Stomach (tissue), 4 donors: ENCODE data around the gene PSTPIP1.

Experiments
- EP300 ChIP-seq: sonication (generic); formaldehyde crosslinking; IDR thresholded peaks from one replicate; pipeline ENCODE4 v1.6.1; 2017; ENCODE audit warnings: antibody characterized with exemption
- POLR2A ChIP-seq, 4 donors: fragments of 450-650 bp; IDR thresholded peaks; one replicate each; pipeline ENCODE4 v1.6.1; 2016; ENCODE audit warnings: antibody characterized with exemption in 4 of 4, control low read depth in 2 of 4, mild to moderate bottlenecking in 1 of 4, moderate library complexity in 1 of 4
- POLR2AphosphoS5 ChIP-seq, 3 donors: sonication (generic); formaldehyde crosslinking; IDR thresholded peaks; one replicate each; pipeline ENCODE4 v1.6.1; 2016; ENCODE audit warnings: antibody characterized with exemption in 3 of 3
- TF ChIP-seq, protein P1 (sequence below), 7 experiments: fragments of 450-650 bp in 4 of 7; fragments of 200-600 bp in 3 of 7; sonication (generic) in 3 of 7; IDR thresholded peaks; one replicate each; pipeline ENCODE4 v1.5.1; 2016 to 2019; ENCODE audit warnings: antibody characterized with exemption in 7 of 7, control low read depth in 2 of 7, mild to moderate bottlenecking in 1 of 7

DNA sequence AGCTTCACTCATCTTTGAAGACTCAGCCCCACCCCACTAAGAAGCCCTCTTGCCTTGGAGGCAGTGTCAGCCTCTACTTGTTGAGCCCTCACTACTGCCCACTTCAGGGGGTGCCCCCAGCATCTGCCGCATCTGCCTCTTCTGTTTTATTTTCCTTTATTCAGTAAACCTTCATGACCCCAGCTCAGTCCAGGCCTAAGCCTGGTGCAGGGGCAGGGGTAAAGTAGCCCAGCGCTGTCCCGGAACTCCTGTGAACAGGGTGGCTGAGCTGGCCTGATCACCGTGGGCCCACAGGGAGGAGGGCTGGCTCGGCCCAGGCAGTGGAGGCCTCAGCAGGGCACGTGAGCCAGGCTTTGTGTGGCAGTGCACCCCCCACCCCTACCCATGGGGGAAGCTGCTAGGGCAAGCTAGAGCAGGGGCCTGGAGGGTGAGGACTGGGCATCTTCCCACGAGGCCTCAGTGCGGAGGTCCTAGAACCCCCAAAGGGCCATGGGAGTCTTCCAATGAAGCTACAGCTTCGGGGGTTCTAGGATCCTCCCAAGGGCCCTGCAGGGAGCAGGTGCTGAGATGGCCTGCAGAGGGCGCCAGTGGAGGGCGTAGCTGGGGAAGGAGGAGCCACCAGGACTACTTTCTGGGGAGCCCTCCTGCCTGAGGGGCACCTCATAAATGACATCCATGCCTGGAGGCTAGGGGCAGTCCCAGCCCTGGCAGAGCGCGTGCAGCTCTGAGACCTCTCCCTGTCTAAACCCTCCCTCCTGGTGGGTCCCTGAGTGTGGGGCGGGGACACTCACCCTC, 40.0 kb downstream of the PSTPIP1 start:
- TF ChIP-seq, protein P1, sequence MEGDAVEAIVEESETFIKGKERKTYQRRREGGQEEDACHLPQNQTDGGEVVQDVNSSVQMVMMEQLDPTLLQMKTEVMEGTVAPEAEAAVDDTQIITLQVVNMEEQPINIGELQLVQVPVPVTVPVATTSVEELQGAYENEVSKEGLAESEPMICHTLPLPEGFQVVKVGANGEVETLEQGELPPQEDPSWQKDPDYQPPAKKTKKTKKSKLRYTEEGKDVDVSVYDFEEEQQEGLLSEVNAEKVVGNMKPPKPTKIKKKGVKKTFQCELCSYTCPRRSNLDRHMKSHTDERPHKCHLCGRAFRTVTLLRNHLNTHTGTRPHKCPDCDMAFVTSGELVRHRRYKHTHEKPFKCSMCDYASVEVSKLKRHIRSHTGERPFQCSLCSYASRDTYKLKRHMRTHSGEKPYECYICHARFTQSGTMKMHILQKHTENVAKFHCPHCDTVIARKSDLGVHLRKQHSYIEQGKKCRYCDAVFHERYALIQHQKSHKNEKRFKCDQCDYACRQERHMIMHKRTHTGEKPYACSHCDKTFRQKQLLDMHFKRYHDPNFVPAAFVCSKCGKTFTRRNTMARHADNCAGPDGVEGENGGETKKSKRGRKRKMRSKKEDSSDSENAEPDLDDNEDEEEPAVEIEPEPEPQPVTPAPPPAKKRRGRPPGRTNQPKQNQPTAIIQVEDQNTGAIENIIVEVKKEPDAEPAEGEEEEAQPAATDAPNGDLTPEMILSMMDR (IDR thresholded peaks at IDR 0.05), result peak in 4 of 7 experiments; percentile 19 to 48 (median 32)
- TF ChIP-seq POLR2A (IDR thresholded peaks at IDR 0.05) (no peak), POLR2AphosphoS5 (IDR thresholded peaks at IDR 0.05) (no peak), EP300 (no peak)
